ENCODE results near the gene NLRP9.

GRCh38 chr19:55672418-55672817 is 65.8 kb downstream of the NLRP9 start:
- TF ChIP-seq CTCF (IDR thresholded peaks at IDR 0.05; ENCODE audit: low read depth, low read length, poor library complexity, severe bottlenecking): no peak
- TF ChIP-seq EZH2phosphoT487 (IDR thresholded peaks at IDR 0.05; ENCODE audit: borderline replicate concordance, low read length): no peak
